HG02938 (cell line): ENCODE measurements around the gene TRPC6.
"Not testable (repeated sequence)": the region's sequence is repeated elsewhere in the genome, so short reads cannot be mapped to it uniquely, and the experiment has no call there.

Source experiments
- ATAC-seq: cut with Tn5 transposase; IDR thresholded peaks from one replicate; pipeline ENCODE4 v1.9.1; 2021; ENCODE audit warnings: mild to moderate bottlenecking, moderate library complexity; ENCODE audit not compliant: unreplicated experiment

TRPC6 gene

DNA sequence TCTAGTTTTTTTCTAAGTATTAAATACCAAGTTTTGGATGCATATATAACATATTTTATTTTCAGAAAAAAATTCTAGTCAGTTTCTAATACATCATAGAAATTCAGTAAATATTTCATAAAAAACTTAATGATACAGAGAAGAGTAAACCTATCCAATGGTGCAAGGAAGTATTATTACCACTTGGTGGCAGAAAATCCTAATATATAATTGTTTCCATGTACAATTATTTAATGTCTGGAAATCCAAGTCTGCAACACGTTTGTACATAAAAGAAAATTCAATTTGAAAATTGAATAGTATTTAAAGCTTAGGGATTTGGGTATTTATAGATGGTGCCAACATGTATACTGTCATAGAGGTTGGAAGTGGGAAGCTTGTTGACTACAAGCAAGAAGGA lies 127.0 kb downstream of the TRPC6 start:
- no peak for ATAC-seq

DNA sequence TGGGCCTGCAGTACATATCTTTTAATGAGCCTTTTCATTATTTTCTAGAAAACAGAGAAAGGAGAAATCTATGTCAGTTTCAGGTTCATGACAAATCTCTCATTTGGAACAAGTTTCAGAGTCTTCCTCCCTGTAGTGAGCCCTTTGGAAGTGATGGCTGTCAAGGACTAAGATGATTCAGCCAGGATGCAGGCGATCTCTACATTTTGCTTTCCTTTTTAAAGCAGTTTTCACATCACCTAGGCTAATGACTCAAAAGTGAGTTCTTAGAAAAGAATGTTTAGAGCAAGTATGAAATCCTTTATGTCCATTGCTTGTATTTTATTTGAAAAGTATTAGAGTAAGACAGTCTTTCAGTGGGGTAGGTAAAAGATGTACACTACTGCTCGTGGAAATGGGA lies 130.1 kb downstream of the TRPC6 start:
- ATAC-seq, result no peak

- no peak for ATAC-seq
These were observed 134.8 kb downstream of the TRPC6 start for GRCh38 chr11:101448881-101449442.

- ATAC-seq, result no peak
These were observed 137.1 kb downstream of the TRPC6 start for GRCh38 chr11:101446726-101447125.

DNA sequence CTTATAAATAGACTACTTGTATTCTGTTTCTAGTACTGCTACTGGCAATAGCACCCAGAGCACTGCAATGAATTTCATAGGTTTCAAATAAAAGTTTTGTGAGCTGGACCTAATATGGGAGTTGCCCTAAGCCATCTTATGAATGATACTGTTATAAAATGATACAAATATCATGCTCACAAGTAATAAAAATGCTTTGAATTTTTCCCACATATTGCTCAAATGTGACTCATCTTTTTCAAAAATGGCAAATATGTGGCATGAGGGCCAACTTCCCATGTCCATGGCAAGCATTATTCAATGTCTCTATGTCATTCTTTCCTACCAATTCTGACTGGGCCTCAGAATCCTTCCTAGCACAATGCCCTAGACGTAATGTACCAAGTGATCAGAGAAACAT lies 137.6 kb downstream of the TRPC6 start:
- ATAC-seq, result no peak

- ATAC-seq, result no peak
These were observed 138.0 kb downstream of the TRPC6 start for GRCh38 chr11:101445761-101446160.

- no peak for ATAC-seq
These were observed 139.0 kb downstream of the TRPC6 start for GRCh38 chr11:101444851-101445250.

GRCh38 chr11:101444164-101444563 lies 139.6 kb downstream of the TRPC6 start:
- ATAC-seq, result no peak

DNA sequence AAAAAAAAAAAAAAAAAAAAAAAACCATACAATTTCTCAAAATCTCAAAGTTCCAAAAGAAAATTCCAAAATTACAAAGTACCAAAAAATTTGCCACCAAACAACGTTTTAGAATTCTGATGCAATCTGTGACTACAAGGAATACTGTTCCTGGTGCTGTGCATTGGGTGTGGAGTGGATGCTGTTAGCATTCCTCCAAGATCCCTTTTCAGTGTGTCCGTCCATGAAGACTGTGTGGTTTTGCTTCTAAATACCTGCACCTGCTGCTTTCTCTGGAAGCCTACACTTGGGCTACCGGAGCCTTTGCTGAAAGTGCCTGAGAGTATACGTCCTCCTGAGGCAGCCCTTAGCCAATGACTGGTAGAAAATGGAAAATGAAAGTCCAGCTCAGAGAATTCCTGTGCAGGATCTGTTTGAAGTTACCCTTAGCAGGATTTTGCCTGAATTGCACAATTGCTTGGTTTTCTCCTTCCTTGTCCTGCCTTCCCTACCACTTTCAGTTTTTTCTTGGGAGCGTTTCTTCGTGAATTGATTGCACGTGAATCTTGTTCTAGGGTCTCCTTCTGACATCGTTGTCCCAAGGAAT lies 140.8 kb downstream of the TRPC6 start:
- ATAC-seq, result no peak

DNA sequence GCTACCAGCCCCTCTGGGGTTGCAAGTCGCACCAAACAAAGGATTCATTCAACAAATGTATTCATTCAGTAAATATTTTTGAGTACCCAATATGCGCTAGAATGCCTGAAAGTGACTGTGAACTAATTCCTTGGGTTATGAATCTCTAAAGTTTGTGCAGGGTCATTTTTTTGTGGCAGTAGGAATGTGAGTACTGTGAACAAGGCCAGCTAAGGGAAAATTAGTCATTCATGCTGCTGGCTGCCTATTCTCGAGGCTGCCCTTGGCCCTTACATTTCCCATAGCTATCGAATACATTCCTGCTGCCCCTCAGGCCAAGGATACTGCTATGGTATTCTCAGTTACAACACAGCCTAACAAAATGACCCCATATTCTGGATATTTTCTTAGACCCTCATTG lies 141.6 kb downstream of the TRPC6 start:
- ATAC-seq, result no peak

GRCh38 chr11:101441747-101442146 lies 142.1 kb downstream of the TRPC6 start:
- ATAC-seq, result no peak

DNA sequence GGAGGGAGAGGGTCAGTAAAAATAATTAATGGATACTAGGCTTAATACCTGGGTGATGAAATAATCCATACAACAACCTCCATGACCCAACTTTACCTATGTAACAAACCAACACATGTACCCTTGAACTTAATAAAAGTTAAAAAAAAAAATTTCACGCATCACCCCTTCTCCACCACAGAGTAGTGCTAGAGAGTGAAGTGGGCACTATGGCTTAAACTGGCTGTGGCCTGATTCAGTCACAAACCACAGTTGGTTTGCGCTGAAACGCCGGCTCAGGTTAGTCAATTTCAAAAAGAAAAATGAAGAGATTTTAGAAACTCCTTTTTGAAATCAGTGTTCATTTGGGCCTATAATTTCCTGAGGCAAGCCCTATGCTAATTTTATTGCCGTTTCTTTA lies 144.3 kb downstream of the TRPC6 start:
- no peak for ATAC-seq

- ATAC-seq, result not testable (repeated sequence)
These were observed 145.1 kb downstream of the TRPC6 start for GRCh38 chr11:101438708-101439107.

DNA sequence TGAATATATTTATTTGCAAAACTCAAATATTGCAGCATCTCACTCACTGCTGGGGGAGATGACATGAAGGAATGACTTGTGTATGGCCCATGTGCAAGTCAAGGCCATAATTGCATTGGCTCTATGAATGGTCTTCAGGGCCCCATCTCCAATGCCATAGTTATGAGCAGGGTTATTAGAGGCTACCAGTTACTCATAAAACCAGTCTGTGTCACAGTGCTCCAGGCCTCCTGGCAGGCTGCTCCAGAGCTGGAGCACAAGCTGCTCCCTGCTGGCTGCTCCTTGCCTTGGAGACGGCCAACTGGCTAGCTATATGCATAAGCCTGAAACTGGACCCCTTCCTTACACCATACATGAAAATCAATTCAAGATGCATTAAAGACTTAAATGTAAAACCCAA lies 145.7 kb downstream of the TRPC6 start:
- no peak for ATAC-seq

GRCh38 chr11:101436511-101437142 lies 147.2 kb downstream of the TRPC6 start:
- no peak for ATAC-seq

- no peak for ATAC-seq
These were observed 148.3 kb downstream of the TRPC6 start for GRCh38 chr11:101435408-101435973.

- no peak for ATAC-seq
These were observed 149.7 kb downstream of the TRPC6 start for GRCh38 chr11:101434026-101434643.

DNA sequence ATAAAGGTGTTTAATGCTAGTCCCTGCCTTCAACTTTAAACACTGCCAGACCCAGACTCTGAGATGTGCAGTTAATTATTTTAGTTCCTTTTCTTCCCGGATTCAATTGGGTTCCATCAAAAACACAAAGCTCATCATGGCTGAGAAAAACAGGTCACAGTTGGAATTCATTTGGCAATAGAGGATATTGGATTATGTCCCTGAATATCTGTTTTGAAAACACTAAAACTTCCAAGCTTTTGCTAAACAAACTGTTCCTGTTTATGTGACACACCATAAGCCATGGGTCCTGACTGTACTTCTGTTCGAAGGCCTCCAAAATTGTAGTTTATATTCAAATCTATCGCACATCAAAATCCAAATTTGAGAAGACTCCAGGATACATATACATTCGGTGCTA lies 150.7 kb downstream of the TRPC6 start:
- ATAC-seq, result no peak

DNA sequence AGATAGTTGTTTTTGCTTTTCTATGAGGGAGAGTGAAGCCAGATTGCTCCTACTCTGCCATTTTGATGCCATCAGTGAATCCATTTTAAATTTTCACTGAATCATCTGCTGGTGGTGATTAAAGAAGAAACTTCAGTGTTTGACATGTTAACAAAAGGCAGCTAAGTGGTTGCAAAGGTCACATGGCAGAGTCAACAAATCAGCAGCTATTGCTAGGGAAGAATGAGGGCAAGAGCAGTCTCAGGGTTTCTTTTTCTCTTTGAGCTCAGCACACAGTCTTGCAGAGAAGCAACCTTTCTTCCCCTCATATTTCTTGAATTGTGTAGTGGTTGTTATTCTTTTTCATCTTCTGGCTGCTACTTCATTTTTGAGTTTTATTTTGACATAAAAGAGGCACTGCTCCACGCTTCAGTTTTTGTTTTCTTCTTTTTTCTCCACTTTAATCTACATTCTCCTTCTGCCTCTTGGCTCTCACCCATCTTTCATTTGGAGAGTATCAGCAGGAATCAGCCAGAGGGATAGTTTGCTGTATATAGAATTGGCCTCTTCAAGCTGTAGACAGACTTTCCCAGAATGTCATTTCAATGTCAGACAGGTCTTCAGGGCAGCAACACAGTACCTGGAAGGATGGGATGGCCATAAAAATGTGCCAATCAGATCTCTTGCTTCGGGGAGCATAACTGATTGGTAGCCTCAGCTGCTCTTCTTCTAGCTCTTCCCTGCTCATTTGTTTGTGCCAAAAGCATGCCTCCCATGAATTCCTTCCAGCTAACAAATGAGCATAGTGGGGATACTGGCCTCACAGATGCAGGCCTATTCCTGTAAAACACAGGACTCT lies 153.9 kb downstream of the TRPC6 start:
- peak; percentile 64 for ATAC-seq

DNA sequence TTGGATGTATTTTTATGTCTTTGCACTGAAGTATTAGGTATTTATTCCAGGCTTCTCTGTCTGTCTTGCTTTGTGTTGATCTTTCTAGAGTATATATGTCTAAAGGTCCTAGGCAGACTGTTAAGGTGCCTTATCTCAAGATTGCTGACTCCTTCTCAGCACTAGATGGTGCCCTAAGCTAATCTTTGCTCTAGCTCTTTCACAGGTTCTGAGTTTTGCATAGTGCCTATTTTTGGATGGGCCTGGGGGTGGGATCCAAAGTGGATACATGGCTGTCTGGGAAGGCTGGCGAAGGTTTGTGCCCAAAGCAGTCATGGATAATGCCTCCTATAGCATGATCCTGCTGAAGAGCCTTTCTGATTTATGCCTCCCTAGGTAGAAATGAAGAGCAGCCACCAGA lies 154.9 kb downstream of the TRPC6 start:
- ATAC-seq, result peak; percentile 52

DNA sequence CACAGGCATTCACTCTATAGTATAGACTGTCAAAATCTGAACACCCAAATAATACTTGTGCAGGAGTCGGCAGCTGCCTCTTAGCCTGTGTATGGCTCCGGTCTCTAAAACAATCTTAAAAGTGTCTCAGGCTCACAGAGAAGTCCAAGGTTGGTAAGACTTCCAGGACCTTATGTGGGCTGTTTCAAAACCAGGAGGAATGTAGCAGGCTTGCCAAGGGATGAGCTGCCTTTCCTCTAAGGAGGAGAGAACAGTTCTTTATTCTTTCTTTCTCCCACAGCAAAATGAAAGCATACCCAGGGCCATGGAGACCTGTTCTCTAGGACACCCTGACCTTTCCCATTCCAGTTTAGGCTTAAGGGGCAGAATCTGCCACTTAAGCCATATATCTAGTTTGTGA lies 176.5 kb downstream of the TRPC6 start:
- ATAC-seq, result no peak
